HuH-7 (cell line): Measurements from ENCODE around the gene ADGRB3.
"Not testable (repeated sequence)": the region's sequence is repeated elsewhere in the genome, so short reads cannot be mapped to it uniquely, and the experiment has no call there.

Experiments
- DNase-seq: peaks from one replicate; pipeline ENCODE4 v3.0.0; 2011; ENCODE audit warnings: low spot score

ADGRB3 gene

DNA sequence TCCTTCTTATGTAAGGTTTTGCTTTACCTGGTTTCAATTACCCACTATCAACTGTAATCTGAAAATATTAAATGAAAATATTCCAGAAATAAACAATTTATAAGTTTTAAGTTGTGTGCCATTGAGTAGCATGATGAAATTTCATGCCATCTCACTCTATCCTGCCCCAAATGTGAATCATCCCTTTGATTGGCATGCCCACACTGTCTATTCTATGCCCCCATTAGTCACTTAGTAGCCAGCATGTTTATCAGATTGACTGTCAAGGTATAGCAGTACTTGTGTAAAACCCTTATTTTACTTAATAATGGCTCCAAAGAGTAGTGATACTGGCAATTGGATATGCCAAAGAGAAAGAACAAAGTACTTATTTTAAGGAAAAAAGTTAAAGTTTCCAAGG lies 403.8 kb downstream of the ADGRB3 start:
- DNase-seq: no peak

DNA sequence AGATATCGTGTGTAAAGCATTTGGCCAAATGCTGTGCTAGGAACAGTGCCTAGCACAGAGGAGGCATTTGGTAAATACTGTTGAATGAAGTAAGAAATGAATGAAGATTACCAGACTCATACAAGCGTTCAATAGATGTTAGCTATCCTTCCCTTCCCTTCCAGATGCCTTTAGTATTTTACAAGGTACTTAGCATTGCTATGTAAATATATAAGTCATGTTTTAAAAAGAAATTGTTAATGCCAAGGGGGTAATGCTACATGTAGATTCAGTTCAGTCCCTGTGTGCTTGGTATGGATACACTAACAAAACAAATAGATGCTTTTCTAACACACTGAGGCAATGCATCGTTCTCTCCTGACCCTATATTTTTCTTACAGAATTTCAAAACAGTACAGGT lies 407.2 kb downstream of the ADGRB3 start:
- no peak for DNase-seq

DNA sequence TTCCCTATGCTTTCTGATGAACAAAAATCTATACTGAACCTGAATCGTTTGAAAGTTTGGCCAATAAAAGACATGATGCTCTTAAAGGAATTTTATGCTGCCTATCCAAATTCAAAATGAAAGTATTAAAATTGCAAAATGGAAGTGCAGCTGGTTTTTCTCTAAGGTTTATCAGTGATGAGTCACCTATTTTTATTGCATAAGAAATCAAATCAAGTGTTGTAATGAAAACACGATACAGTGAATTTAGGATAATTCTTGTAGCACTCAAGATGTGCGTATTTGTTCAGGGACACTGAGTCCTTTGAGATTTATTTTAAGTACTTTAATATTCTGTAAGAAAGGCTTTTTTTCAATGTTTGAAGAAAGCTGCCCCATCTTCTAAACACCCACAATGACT lies 409.5 kb downstream of the ADGRB3 start:
- no peak for DNase-seq

DNA sequence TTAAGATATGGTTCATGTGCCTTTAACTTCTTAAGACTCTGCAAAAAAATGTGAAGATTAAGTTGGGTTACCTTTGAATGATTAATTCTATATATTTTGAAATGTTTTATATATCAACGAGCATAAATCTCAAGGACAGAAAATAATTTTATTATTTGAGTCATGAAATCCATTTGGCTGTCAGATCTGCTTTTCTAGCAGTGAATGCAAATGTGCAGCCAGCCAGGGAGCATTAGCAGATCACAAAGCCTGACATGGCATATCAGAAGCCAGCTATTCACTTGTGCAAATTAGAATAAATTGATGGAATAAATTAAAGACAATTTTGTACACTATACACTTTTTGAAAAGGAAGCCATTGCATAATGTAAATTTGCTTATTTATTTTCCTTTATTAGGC lies 424.3 kb downstream of the ADGRB3 start:
- no peak for DNase-seq

DNA sequence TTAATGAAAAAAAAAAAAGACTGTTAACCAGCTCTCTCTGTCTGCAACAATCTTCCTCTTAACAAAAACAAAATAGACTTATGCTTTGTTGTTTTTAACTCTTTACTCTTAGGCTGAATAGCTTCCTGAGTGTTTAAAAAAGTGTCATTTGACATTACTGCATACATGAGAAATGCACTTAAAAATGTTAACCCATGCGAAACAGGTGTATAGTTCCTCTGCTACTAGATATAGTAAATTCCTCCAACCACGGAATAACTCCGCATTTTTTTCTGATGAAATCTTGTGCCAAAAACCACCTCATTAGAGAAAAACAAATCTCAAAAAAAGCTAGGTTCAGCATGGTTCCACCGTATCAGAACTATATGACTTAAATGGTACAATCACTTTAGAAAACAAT lies 426.0 kb downstream of the ADGRB3 start:
- DNase-seq: no peak

DNA sequence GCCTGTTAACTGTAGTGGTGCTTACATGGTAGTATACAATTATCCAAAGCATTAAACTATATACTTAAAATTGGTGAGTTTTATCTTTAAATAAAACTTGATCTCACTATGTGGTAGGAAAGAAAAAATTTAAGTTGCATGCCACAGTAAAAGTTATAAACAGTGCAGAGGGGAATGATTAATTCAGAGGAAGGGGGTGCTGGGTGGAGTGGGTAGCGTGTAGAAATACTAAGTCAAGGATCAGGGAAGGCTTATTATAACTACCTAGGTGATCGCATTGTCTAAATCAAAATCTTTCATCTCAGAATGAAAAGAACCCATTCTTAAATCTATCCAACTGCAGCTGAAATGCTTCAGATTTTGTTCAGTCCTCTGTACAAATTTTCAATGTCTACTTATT lies 428.3 kb downstream of the ADGRB3 start:
- DNase-seq: no peak

DNA sequence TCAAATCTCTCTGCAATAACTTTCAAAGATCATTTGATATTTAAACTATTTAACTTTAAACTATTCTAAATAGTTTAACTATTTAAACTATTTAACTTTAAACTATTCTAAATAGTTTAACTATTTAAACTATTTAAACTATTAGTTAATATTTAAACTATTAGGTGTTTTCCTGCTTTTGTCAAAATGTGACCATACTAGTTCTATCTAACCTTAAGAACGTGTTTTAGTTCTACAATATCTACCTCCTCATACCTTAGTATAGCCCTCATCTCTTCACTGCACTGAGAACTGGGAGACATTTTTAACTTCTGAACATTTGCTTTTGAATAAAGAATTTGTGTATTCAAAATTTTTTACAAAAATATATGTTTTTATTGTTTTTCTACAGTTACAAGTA lies 429.1 kb downstream of the ADGRB3 start:
- no peak for DNase-seq

DNA sequence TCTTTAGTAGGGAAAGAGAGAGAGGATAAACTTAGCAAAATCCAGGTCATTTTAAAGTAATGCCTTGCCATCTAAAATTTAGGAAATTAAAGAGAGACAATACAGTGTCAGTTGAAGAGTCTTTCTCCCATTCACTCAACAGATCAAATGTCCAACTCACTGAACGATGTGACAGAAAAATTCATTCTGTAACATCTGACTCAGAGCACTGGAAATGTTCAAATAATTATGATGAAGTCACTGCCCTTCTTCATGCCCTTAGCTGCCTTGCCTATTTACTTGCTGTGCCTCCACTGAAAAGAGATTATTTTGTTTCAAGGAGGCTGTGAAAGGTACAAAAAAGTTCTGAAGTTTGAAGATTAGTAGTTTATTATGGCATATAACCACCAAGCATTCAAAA lies 434.8 kb downstream of the ADGRB3 start:
- no peak for DNase-seq

DNA sequence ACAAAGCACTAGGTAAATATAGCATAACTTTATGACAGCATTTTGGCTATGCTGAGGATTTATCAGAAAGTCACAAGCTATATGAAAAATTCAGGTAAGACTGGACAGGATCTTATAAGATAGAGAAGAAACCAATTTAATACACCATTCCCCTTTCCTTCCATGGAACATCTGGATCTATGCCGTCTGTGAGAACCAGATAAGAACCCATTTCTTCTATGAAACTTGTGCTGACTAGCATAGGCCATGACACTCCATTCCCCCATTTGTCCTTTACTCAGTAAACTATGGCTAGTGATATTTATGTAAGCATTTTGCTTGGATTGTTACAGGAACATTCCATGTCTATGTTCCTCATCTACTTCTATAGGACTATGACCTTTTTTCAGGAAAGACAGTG lies 437.7 kb downstream of the ADGRB3 start:
- DNase-seq: no peak

DNA sequence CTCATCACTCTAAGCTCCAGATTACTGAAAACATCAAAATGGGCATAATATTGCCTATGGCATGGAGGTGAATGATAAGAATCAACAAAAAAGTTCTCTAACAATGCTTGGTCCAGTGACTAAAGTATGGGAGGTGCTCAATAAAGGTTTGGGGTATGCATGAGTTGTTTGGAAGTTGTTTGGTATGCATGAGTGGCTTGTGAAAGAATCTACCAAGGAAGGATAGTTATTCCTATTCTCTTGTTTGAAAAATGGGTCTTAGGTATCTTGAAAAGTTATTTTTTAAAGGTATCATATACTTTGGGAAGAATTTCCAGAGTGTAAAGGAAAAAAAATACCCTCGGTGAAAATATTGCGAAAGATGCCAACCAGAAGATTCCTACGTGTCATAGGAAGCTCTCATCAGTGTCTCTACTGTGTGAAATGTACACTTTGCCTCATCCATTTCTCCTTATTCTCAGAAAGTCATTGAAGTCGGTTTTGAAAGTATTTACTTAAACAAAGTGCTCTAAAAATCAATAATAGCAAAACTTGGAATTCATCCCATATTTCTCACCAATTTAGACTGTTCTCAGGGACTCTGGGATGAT lies 449.8 kb downstream of the ADGRB3 start:
- no peak for DNase-seq

DNA sequence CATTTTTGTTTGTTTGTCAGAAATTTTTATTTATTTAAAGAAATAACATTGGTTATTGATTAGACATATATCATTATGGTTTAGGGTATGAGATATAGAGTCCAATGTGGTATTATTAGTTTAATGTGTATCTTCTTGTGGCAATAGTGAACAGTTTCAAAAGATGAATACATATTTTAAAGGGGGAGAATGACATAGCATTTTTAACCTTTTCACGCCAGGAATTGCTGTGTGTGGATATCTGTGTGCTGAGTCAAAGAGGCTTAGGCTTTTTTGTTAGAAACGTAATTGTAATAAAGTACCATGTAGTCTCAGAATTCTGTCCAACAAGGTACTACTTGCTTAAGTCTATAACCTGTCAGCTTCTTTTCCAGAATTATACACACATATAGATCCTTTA lies 451.6 kb downstream of the ADGRB3 start:
- DNase-seq: no peak

DNA sequence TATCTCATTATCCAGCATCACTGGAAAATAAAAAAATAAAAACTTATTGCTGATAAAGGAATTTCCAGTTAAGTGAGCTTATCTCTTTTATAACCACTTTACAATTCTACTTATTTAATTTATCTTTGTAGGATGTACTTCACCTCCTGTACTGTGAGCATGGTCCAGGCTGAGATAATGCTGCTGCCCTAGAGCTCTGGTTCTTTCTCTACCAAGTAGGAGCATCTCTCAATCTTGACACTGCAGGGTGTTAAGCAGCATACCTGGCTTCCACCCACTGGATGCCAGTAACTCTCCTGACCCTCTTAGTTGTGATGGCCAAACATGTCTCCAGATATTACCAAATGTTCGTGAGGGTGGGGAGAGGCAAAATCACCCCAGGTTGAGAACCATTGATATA lies 454.5 kb downstream of the ADGRB3 start:
- DNase-seq: no peak

DNA sequence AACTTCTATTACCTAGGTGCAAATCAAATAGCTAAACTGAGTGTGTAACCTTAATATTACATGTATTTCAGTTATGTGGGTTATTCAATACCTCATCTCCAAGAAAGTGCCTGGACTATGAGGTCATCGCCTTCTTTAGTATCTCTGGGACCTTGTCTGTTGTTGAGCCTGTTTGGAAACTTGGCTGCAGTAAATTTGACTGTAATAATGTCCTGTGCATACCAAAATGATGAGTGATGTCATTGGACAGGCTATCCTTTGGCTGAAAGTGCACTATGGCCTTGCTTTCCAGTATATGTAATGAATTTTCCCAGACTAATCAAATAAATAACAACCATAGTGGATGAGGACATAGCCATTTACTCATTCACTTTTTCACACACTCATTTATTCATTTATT lies 455.1 kb downstream of the ADGRB3 start:
- no peak for DNase-seq

DNA sequence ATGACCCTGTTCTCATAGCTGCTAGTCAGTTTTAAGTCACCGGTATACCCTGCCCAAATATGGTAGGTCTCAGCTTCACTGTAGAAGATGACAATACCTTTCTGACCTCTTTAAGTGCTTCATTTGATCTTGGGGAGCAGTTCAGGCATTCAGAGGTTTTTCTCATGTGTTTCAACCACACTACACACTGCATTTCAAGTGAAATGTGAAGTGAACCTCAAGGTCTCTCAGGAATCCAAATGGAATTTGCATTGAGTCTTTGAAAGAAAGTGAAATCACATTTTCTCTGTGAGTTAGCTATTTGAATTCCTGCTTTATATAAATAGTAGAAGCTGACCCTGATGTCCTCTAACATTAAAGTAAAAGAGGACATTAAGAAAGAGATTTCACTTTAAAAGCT lies 461.6 kb downstream of the ADGRB3 start:
- DNase-seq: no peak

DNA sequence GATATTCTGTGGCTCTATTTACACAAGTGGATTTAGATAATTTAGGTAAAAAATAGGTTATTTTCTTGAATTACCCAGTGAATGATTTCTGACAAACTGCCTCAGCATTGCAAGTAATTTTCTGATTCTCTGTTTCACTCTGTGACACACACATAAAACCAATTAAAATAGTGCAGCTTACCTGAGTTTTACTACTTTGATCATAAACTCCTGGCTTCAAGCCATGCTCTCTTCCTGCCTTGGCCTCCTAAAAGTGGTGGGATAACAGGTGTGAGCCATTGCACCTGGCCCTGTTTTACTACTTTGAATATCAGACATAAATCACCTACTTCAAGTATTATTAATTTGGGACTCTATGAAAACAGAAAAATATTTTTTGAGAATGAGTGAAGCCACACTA lies 462.9 kb downstream of the ADGRB3 start:
- no peak for DNase-seq

DNA sequence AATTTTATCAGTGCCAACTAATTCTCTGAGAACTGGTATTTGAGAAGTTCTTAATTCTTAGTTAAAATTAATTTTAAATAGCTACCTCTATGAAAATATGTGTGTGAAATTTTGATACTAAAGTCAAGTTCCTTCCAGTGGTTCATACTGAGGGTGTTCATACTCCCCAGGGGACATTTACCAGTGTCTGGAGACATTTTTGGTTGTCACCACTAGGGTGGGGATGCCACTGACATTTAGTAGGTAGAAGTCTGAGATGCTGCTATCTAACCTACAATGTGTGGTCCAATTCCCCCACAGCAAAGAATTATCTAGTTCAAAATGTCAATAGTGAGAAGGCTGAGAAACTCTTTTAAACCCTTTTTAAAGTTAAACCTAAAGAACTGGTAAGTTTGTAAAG lies 463.8 kb downstream of the ADGRB3 start:
- DNase-seq: no peak

DNA sequence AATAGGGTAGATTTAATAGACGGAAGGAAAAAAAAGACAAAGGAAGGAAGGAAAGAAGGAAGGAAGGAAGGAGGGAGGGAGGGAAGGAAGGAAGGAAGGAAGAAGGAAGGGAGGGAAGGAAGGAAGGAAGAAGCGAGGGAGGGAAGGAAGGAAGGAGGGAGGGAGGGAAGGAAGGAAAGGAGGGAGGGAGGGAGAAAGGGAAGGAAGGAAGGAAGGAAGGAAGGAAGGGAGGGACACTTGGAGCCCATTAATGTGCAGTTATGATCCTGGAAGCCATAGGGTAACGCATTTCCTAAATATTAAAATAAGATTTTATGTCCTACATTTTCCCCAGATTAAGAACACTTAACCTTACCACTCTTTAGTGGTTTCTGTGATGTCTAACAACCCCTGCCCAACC lies 465.7 kb downstream of the ADGRB3 start:
- no peak for DNase-seq

DNA sequence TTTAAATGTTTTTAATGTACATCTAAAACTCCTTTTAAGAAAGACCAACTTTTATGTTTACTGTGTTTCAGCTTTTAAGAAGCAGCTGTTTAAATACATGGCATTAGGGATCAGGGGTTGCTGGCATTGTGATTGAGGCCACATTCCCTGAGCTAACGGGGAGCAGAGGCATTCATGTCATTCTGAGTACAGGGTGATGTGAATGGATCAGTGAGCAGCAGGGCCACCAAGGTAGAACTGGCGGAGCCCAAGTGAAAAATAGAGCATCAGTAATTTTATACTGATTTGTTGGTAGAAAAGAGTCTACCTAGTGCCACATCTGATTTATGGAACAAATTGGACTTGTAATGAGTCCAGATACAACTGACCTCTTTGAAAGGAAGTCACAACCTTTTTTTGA lies 467.3 kb downstream of the ADGRB3 start:
- DNase-seq: no peak

DNA sequence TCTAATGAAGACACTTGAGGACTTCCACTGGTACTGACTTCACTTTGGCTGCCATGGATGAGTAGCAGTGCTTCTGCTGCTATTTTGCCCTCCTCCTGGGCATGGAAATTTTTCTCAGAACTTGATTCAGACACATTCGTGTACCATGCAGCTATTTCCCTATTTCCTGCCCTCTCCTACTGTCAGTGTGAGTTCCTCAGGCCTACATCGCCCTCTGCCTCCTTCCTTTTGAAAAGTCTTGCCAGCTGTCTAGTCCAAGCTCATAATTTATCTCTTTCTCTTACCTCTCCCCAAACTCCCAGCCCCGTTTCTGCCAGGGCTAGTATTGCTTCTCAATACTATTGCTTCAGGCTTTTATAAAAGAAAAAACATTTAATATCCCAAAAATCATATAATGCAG lies 470.2 kb downstream of the ADGRB3 start:
- no peak for DNase-seq

DNA sequence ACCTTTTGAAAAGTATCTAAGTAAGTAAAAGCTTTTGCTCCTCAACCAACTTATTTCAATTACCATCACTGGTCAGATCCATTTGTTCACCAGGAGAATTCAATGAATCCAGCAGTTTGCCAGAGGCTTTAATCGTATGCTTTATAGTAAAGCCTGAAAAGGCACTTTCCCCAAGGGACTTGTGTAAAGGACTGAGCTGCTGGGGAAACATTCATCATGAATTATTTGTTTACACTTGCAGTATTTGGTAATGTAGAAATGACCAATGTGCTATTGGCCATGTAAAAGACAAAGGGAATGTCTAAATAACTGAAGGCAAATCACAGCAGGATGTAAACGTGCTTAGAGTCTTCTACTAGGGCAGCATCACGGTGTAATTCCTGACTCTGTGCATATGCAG lies 471.4 kb downstream of the ADGRB3 start:
- DNase-seq: no peak

DNA sequence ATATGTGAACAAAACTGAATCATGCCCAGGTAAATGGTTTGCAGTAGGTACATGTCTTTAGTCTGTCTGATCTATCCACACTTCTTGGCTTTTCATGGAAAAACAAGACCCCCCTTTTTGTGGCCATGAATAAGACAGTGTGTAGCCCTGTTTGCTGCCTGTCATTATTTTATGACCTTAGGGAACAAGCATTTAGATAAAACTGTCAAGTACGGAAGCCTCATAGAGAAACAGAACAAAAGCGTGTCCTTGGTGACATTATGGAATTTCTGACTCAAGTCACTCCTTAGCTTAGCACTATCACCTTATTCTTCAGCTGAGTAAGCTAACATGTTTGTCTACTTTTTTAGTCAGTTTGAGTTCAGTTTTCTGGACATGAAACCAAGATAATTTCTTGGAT lies 476.2 kb downstream of the ADGRB3 start:
- no peak for DNase-seq

DNA sequence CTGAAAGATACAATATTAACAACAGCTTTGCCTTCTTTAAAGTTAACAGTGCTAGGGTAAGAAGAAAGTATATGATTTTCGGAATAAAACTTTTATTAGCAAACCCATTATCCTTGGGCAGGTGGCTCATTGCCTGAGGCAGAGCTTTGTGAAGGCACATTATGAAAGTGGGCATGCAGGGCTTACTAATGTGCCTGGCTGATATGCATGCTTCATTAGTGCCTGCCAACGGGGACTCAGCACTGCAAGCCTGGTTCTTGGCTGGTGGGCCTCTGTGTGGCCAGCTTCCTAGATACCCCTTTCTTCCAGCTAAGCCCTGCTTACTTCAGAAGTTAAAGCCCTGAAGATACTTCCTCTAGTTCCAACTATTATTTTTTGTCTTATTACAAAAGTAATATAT lies 481.6 kb downstream of the ADGRB3 start:
- no peak for DNase-seq

DNA sequence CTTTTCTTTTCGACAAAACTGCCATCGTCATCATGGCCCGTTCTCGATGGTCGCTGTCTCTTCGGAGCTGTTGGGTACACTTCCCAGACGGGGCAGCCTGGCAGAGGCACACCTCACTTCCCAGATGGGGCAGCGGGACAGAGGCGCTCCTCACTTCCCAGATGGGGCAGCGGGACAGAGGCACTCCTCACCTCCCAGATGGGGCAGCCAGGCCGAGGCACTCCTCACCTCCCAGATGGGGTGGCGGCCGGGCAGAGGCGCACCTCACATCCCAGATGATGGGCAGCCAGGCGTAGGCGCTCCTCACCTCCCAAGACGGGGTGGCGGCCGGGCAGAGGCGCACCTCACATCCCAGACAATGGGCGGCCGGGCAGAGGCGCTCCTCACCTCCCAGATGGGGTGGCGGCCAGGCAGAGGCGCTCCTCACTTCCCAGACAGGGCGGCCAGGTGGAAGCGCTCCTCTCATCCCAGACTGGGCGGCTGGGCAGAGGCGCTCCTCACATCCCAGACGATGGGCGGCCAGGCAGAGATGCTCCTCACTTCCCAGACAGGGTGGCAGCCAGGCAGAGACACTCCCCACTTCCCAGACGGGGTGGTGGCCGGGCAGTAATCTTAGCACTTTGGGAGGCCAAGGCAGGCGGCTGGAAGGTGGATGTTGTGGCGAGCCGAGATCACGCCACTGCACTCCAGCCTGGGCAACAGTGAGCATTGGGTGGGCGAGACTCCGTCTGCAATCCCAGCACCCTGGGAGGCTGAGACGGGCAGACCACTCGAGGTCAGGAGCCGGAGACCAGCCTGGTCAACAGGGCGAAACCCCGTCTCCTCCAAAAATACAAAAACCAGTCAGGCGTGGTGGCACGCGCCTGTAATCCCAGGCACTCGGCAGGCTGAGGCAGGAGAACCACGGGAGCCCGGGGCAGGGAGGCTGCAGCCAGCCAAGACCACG lies 486.7 kb downstream of the ADGRB3 start:
- not testable (repeated sequence) for DNase-seq

DNA sequence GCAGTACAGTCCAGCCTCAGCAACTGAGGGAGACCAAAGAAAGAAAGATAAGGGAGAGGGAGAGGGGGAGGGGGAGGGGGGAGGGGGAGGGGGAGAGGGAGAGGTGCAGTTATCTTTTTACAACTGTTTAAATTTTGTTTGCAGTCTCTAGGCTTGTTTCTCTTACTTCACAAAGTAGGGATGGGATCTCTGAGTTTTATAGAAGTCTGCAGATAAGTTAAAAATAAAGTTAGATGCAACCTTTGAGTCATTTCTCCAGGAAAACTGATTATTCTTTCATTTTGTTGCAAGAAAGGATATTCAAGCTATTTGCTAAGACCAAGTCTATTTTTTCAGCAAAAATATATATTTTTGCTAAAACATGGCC lies 487.3 kb downstream of the ADGRB3 start:
- no peak for DNase-seq
